Measurements from ENCODE around the gene SNRNP40. TPM values are rescaled to one million over a fixed set of nuclear protein-coding genes. Genes with fewer than 3 reads are reported as not detected.

Gene SNRNP40
- total RNA-seq = 10 to 100 TPM; 33.9 to 46.5 TPM
- polyA plus RNA-seq (ENCODE audit: insufficient read length in 6 of 6) = 10 to 100 TPM; 65.6 to 78.6 (median 68.9) TPM
- long read RNA-seq, donor 1, transcript SNRNP40-201 (10 exons, 1,597 nt) = major isoform, 37 of 46 reads
- long read RNA-seq, donor 1, partial matches to known transcripts = 6 of 46 reads
- long read RNA-seq, donor 1, other reads (novel, unspliced or antisense) = 0 of 46 reads
- long read RNA-seq, donor 2, transcript SNRNP40-201 (10 exons, 1,597 nt) = major isoform, 22 of 27 reads
- long read RNA-seq, donor 2, partial matches to known transcripts = 0 of 27 reads
- long read RNA-seq, donor 2, other reads (novel, unspliced or antisense) = 0 of 27 reads
- long read RNA-seq, donor 3, transcript SNRNP40-201 (10 exons, 1,597 nt) = major isoform, 20 of 23 reads
- long read RNA-seq, donor 3, partial matches to known transcripts = 0 of 23 reads
- long read RNA-seq, donor 3, other reads (novel, unspliced or antisense) = 0 of 23 reads
- long read RNA-seq, donor 4, transcript SNRNP40-201 (10 exons, 1,597 nt) = major isoform, 23 of 24 reads
- long read RNA-seq, donor 4, partial matches to known transcripts = 1 of 24 reads
- long read RNA-seq, donor 4, other reads (novel, unspliced or antisense) = 0 of 24 reads
- long read RNA-seq, donor 5, transcript SNRNP40-201 (10 exons, 1,597 nt) = major isoform, 17 of 22 reads
- long read RNA-seq, donor 5, partial matches to known transcripts = 0 of 22 reads
- long read RNA-seq, donor 5, other reads (novel, unspliced or antisense) = 0 of 22 reads
- long read RNA-seq, donor 6, transcript SNRNP40-201 (10 exons, 1,597 nt) = major isoform, 28 of 29 reads
- long read RNA-seq, donor 6, partial matches to known transcripts = 0 of 29 reads
- long read RNA-seq, donor 6, other reads (novel, unspliced or antisense) = 0 of 29 reads
- long read RNA-seq, donor 7, transcript SNRNP40-201 (10 exons, 1,597 nt) = major isoform, 13 of 15 reads
- long read RNA-seq, donor 7, partial matches to known transcripts = 0 of 15 reads
- long read RNA-seq, donor 7, other reads (novel, unspliced or antisense) = 0 of 15 reads
- long read RNA-seq, donor 8, transcript SNRNP40-201 (10 exons, 1,597 nt) = major isoform, 23 of 33 reads
- long read RNA-seq, donor 8, transcript SNRNP40-205 (2 exons, 743 nt) = minor isoform, 5 of 33 reads
- long read RNA-seq, donor 8, partial matches to known transcripts = 5 of 33 reads
- long read RNA-seq, donor 8, other reads (novel, unspliced or antisense) = 0 of 33 reads
- long read RNA-seq, donor 9 = 0 reads
- long read RNA-seq, donor 10, transcript SNRNP40-201 (10 exons, 1,597 nt) = major isoform, 30 of 32 reads
- long read RNA-seq, donor 10, partial matches to known transcripts = 2 of 32 reads
- long read RNA-seq, donor 10, other reads (novel, unspliced or antisense) = 0 of 32 reads
- long read RNA-seq, donor 11, transcript SNRNP40-201 (10 exons, 1,597 nt) = major isoform, 18 of 22 reads
- long read RNA-seq, donor 11, partial matches to known transcripts = 0 of 22 reads
- long read RNA-seq, donor 11, other reads (novel, unspliced or antisense) = 0 of 22 reads
- long read RNA-seq, donor 12, transcript SNRNP40-201 (10 exons, 1,597 nt) = major isoform, 13 of 17 reads
- long read RNA-seq, donor 12, partial matches to known transcripts = 0 of 17 reads
- long read RNA-seq, donor 12, other reads (novel, unspliced or antisense) = 0 of 17 reads

DNA sequence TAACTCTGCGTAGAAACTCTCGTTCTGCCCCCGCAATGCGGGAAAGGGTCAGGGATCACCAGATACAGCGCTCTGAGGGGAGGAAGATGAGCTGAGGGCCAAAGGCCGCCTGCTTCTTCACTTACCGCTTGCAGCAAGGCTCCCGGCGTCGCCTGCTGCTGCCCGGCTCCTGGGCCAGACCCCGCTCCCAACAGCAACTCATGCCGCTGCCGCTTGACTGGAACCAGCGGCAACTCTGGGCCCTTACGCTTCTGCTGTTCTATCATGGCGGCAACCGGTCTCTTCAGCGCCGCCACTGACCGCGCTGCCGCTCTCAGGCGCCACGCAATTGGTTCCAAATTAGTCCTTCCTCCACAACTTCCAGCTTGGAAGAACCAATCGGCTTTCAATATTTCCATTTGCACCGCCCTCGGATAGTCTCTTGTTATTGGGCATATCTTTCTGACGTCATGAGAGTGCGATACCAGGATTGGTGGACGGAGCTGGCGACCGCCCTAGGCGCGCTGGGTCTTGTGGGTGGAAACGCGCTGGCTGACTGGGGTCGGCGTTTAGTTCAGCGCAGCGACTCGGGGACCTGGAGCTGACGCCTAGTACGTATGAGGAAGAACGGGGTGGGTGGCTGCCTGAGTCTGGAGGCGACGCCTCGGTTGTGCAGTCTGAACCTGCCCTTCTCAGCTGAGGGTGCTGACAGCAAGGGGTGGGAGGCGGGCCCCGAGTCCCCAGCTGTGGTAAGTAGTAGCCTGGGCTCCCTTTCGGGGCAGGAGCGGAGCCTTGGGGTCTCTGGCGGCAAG, at the start of gene SNRNP40, which contains the start of gene ZCCHC17:
TSS of gene SNRNP40 (minus strand) at position 303 of the 791 bp plus-strand sequence. CDS start at position 266, 37 bp downstream.
TSS of gene ZCCHC17 (plus strand) at position 547 of the 791 bp plus-strand sequence. CDS start 13,067 bp downstream, outside the sequence.
- Histone ChIP-seq H3K4me3 (peak within 1 kb of the TSS; percentile 88 to 99), H3K36me3 (peaks cover 0 to 25% of the 10 kb centered on the region in 2 donors), H3K4me1 (peaks cover 0 to 42% of the 10 kb centered on the region in 2 donors), H3K9me3 (no peaks in the 10 kb centered on the region), H3K27me3 (no peaks in the 10 kb centered on the region), H3K27ac (peak within 1 kb of the TSS; percentile 85 to 93)
- ATAC-seq (peak; percentile 99), DNase-seq (peak; percentile 93 to 99 (median 96))
- TF ChIP-seq, protein P1, sequence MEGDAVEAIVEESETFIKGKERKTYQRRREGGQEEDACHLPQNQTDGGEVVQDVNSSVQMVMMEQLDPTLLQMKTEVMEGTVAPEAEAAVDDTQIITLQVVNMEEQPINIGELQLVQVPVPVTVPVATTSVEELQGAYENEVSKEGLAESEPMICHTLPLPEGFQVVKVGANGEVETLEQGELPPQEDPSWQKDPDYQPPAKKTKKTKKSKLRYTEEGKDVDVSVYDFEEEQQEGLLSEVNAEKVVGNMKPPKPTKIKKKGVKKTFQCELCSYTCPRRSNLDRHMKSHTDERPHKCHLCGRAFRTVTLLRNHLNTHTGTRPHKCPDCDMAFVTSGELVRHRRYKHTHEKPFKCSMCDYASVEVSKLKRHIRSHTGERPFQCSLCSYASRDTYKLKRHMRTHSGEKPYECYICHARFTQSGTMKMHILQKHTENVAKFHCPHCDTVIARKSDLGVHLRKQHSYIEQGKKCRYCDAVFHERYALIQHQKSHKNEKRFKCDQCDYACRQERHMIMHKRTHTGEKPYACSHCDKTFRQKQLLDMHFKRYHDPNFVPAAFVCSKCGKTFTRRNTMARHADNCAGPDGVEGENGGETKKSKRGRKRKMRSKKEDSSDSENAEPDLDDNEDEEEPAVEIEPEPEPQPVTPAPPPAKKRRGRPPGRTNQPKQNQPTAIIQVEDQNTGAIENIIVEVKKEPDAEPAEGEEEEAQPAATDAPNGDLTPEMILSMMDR (IDR thresholded peaks at IDR 0.05) = peak in 1 of 2 donors; percentile 15
- intact Hi-C loops (cut with DNase I) = no loop called here

GRCh38 chr1:31345635-31346034, 49.0 kb upstream of the SNRNP40 start:
- no peaks in the 10 kb centered on the region for H3K27me3 ChIP-seq

DNA sequence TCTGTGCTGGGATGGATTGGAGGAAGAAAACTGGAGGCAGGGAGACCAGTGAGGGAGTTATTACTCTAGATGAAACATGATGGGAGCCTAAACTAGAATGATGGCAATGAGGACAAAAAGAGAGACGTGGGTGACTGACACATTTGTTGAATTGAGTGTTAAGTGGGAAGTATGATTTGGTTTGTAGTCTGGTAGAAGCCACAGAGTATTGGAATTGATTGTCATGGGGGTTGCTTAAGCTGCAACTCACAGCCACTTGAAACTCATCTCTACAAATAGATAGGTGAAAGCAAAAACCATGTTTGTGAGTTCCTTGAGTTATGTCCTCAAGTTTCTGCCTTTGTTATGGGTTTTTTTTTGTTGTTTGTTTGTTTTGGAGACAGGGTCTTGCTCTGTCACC, 47.9 kb upstream of the SNRNP40 start:
- H3K36me3 ChIP-seq = peaks cover 0 to 44% of the 10 kb centered on the region in 2 donors
- H3K4me3 ChIP-seq = no peak overlapping the region
- DNase-seq = no peak
- H3K27ac ChIP-seq = no peak overlapping the region
- H3K27me3 ChIP-seq = no peaks in the 10 kb centered on the region
- intact Hi-C loops (cut with DNase I) = no loop called here
- no peaks in the 10 kb centered on the region for H3K4me1 ChIP-seq
- no peaks in the 10 kb centered on the region for H3K9me3 ChIP-seq
- TF ChIP-seq, protein P1 (IDR thresholded peaks at IDR 0.05) = no peak
- ATAC-seq = no peak

More at GRCh38 chr1:31345635-31346034, 49.0 kb upstream of the SNRNP40 start:
- H3K9me3 ChIP-seq = no peaks in the 10 kb centered on the region
- no peaks in the 10 kb centered on the region for H3K4me1 ChIP-seq
- no peak overlapping the region for H3K4me3 ChIP-seq
- intact Hi-C loops (cut with DNase I) = no loop called here
- peaks cover 0 to 47% of the 10 kb centered on the region in 2 donors for H3K36me3 ChIP-seq
- no peak for ATAC-seq
- DNase-seq = no peak
- TF ChIP-seq, protein P1 (IDR thresholded peaks at IDR 0.05) = no peak
- H3K27ac ChIP-seq = no peak overlapping the region
